ENCODE measurements around the gene SFT2D1.

DNA sequence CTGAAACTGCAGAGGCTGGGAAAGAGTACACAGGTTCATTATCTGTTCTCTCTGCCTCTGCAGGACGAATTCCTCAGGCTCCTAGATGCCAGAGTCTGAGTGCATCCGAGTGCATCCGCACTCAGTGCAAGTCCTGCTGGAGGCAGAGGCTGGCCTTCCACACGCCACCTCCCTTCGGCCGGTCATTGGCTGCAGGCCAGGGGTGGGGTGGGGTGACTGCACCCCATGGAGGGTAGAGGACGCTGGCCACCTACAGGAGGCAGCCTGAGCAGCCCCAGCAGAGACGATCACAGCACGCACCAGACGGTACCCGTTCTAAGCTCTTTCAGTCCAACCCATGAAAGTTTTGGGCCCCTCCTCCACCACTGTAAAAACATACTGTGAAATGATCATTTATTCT lies 11.7 kb downstream of the SFT2D1 start:
- TF ChIP-seq, protein P1, sequence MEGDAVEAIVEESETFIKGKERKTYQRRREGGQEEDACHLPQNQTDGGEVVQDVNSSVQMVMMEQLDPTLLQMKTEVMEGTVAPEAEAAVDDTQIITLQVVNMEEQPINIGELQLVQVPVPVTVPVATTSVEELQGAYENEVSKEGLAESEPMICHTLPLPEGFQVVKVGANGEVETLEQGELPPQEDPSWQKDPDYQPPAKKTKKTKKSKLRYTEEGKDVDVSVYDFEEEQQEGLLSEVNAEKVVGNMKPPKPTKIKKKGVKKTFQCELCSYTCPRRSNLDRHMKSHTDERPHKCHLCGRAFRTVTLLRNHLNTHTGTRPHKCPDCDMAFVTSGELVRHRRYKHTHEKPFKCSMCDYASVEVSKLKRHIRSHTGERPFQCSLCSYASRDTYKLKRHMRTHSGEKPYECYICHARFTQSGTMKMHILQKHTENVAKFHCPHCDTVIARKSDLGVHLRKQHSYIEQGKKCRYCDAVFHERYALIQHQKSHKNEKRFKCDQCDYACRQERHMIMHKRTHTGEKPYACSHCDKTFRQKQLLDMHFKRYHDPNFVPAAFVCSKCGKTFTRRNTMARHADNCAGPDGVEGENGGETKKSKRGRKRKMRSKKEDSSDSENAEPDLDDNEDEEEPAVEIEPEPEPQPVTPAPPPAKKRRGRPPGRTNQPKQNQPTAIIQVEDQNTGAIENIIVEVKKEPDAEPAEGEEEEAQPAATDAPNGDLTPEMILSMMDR (IDR thresholded peaks at IDR 0.05), result no peak
- TF ChIP-seq POLR2A (IDR thresholded peaks at IDR 0.05), result no peak

All from breast epithelium (tissue), 3 donors.